H9 (cell line): Measurements from ENCODE around the gene ARMH3. TPM values are rescaled to one million over a fixed set of nuclear protein-coding genes. Genes with fewer than 3 reads are reported as not detected.

ENCODE experiments used
- DNase-seq: peaks from one replicate; pipeline ENCODE4 v3.0.0-alpha.2; 2017
- H2AFZ ChIP-seq: one replicate; pipeline ENCODE4 v1.6.1; 2013; ENCODE audit warnings: mild to moderate bottlenecking, low read length, control low read depth, moderate library complexity
- H2AK5ac ChIP-seq: 2 replicates; pipeline ENCODE4 v1.6.1; 2013; ENCODE audit warnings: low read length, control low read depth, mixed read lengths; ENCODE audit not compliant: insufficient read length
- H2BK120ac ChIP-seq: one replicate; pipeline ENCODE4 v1.6.1; 2013; ENCODE audit warnings: low read depth, mild to moderate bottlenecking, low read length, control low read depth, inconsistent platforms; ENCODE audit not compliant: poor library complexity, severe bottlenecking
- H2BK12ac ChIP-seq: 2 replicates; pipeline ENCODE4 v1.6.1; 2013; ENCODE audit warnings: low read length, control low read depth, mixed read lengths, low read depth; ENCODE audit not compliant: insufficient read length
- H2BK15ac ChIP-seq: 2 replicates; pipeline ENCODE4 v1.6.1; 2013; ENCODE audit warnings: low read depth, low read length, control low read depth
- H2BK20ac ChIP-seq: one replicate; pipeline ENCODE4 v1.6.1; 2013; ENCODE audit warnings: low read depth, mild to moderate bottlenecking, low read length, control low read depth, inconsistent platforms; ENCODE audit not compliant: poor library complexity, severe bottlenecking
- H2BK5ac ChIP-seq: 2 replicates; pipeline ENCODE4 v1.6.1; 2013; ENCODE audit warnings: low read length, control low read depth, mixed read lengths; ENCODE audit not compliant: insufficient read length
- H3K14ac ChIP-seq: 2 replicates; pipeline ENCODE4 v1.6.1; 2013; ENCODE audit warnings: low read length, control low read depth; ENCODE audit not compliant: insufficient read depth
- H3K18ac ChIP-seq: 2 replicates; pipeline ENCODE4 v1.6.1; 2013; ENCODE audit warnings: low read depth, mild to moderate bottlenecking, mixed read lengths, low read length, control low read depth; ENCODE audit not compliant: insufficient read length
- H3K23ac ChIP-seq: 2 replicates; pipeline ENCODE4 v1.6.1; 2013; ENCODE audit warnings: low read length, control low read depth, mixed read lengths, low read depth; ENCODE audit not compliant: insufficient read length
- H3K23me2 ChIP-seq: 2 replicates; pipeline ENCODE4 v1.6.1; 2013; ENCODE audit warnings: low read depth, mild to moderate bottlenecking, mixed read lengths, low read length, control low read depth; ENCODE audit not compliant: insufficient read length, poor library complexity, severe bottlenecking
- H3K27ac ChIP-seq: 2 replicates; pipeline ENCODE4 v1.5.1; 2013; ENCODE audit warnings: low read length, control low read depth, mixed read lengths, low read depth; ENCODE audit not compliant: insufficient read length
- H3K27me3 ChIP-seq: 2 replicates; pipeline ENCODE4 v1.6.1; 2013; ENCODE audit warnings: low read length, control low read depth, inconsistent platforms; ENCODE audit not compliant: insufficient read depth
- H3K4ac ChIP-seq: 2 replicates; pipeline ENCODE4 v1.6.1; 2013; ENCODE audit warnings: low read depth, mild to moderate bottlenecking, control low read depth, inconsistent platforms, low read length, moderate library complexity
- H3K4me1 ChIP-seq: 2 replicates; pipeline ENCODE4 v1.6.1; 2013; ENCODE audit warnings: low read length, control low read depth, inconsistent platforms; ENCODE audit not compliant: insufficient read depth
- H3K4me2 ChIP-seq: 2 replicates; pipeline ENCODE4 v1.6.1; 2013; ENCODE audit warnings: low read length, control low read depth, mixed read lengths; ENCODE audit not compliant: insufficient read length, insufficient read depth
- H3K56ac ChIP-seq: 2 replicates; pipeline ENCODE4 v1.6.1; 2013; ENCODE audit warnings: low read depth, mild to moderate bottlenecking, mixed read lengths, low read length, control low read depth; ENCODE audit not compliant: insufficient read length
- H3K79me1 ChIP-seq: 2 replicates; pipeline ENCODE4 v1.6.1; 2013; ENCODE audit warnings: low read depth, mild to moderate bottlenecking, moderate library complexity, low read length, control low read depth, inconsistent platforms; ENCODE audit not compliant: insufficient read depth, poor library complexity, severe bottlenecking
- H3K79me2 ChIP-seq: 2 replicates; pipeline ENCODE4 v1.6.1; 2013; ENCODE audit warnings: low read length, control low read depth, inconsistent platforms; ENCODE audit not compliant: insufficient read depth
- H3K9ac ChIP-seq: 2 replicates; pipeline ENCODE4 v1.6.1; 2013; ENCODE audit warnings: low read length, control low read depth, mixed read lengths; ENCODE audit not compliant: insufficient read length; ENCODE audit errors: extremely low read depth
- H3K9me3 ChIP-seq: one replicate; pipeline ENCODE4 v1.6.1; 2013; ENCODE audit warnings: low read depth, low read length, inconsistent platforms; ENCODE audit not compliant: control insufficient read depth
- H3T11ph ChIP-seq: one replicate; pipeline ENCODE4 v1.6.1; 2013; ENCODE audit warnings: mild to moderate bottlenecking, low read length, control low read depth, inconsistent platforms
- H4K20me1 ChIP-seq: one replicate; pipeline ENCODE4 v1.6.1; 2013; ENCODE audit not compliant: control insufficient read depth, insufficient read length, insufficient read depth
- H4K5ac ChIP-seq: 2 replicates; pipeline ENCODE4 v1.6.1; 2013; ENCODE audit warnings: low read depth, mild to moderate bottlenecking, mixed read lengths, low read length, control low read depth; ENCODE audit not compliant: insufficient read length
- H4K8ac ChIP-seq: replicated peaks from 2 replicates; pipeline ENCODE4 v1.6.1; 2013; ENCODE audit warnings: low read length, control low read depth, mixed read lengths, low read depth; ENCODE audit not compliant: insufficient read length
- H4K91ac ChIP-seq: 2 replicates; pipeline ENCODE4 v1.6.1; 2013; ENCODE audit warnings: low read depth, mild to moderate bottlenecking, moderate library complexity, mixed read lengths, low read length, control low read depth; ENCODE audit not compliant: insufficient read length
- H3K27ac Mint-ChIP-seq, 3 experiments: 2 replicates in 2 of 3; 3 replicates in 1 of 3; pipeline ENCODE4 v1.8.0; 2020 to 2021; ENCODE audit warnings: mixed read lengths in 3 of 3, mild to moderate bottlenecking in 1 of 3, moderate library complexity in 1 of 3
- H3K27me3 Mint-ChIP-seq: 2 replicates; pipeline ENCODE4 v1.8.0; 2021; ENCODE audit warnings: low read depth, mild to moderate bottlenecking, moderate library complexity, mixed read lengths
- H3K36me3 Mint-ChIP-seq, 3 experiments: 2 replicates in 2 of 3; 3 replicates in 1 of 3; pipeline ENCODE4 v1.8.0; 2020 to 2021; ENCODE audit warnings: low read depth in 3 of 3, mixed read lengths in 3 of 3; ENCODE audit not compliant: insufficient read depth in 1 of 3
- H3K4me1 Mint-ChIP-seq, 2 experiments: 2 replicates each; pipeline ENCODE4 v1.8.0; 2020; ENCODE audit warnings: mixed read lengths in 2 of 2
- H3K4me3 Mint-ChIP-seq, 2 experiments: 2 replicates in 1 of 2; 3 replicates in 1 of 2; pipeline ENCODE4 v1.8.0; 2020 to 2021; ENCODE audit warnings: mild to moderate bottlenecking in 2 of 2, mixed read lengths in 2 of 2, moderate library complexity in 1 of 2
- H3K9me3 Mint-ChIP-seq, 2 experiments: 2 replicates in 1 of 2; 3 replicates in 1 of 2; pipeline ENCODE4 v1.8.0; 2020; ENCODE audit warnings: mild to moderate bottlenecking in 2 of 2, mixed read lengths in 2 of 2, moderate library complexity in 1 of 2
- whole genome bisulfite sequencing: extraction: QIAGEN DNeasy Blood & Tissue Kit; methylation state at CpG from one replicate; pipeline ENCODE4 v1.1.7; 2013; ENCODE audit warnings: missing lambda C conversion rate, low lambda C conversion rate, mixed read lengths; ENCODE audit not compliant: insufficient read length; ENCODE audit errors: extremely low coverage; 5-methylcytosine and 5-hydroxymethylcytosine counted together
- total RNA-seq: library from RNA; stranded (reverse); gene quantifications from 2 replicates; pipeline ENCODE4 v1.2.1, GENCODE V29; 2021
- TF ChIP-seq, protein P1 (sequence below): fragments of 200-600 bp; sonication (generic); conservative IDR thresholded peaks from 3 replicates; pipeline ENCODE4 v1.8.0; 2021; ENCODE audit warnings: antibody characterized with exemption, mild to moderate bottlenecking

The ARMH3 gene
- total RNA-seq, 1 experiment from 2014 or later = 20.4 TPM

DNA sequence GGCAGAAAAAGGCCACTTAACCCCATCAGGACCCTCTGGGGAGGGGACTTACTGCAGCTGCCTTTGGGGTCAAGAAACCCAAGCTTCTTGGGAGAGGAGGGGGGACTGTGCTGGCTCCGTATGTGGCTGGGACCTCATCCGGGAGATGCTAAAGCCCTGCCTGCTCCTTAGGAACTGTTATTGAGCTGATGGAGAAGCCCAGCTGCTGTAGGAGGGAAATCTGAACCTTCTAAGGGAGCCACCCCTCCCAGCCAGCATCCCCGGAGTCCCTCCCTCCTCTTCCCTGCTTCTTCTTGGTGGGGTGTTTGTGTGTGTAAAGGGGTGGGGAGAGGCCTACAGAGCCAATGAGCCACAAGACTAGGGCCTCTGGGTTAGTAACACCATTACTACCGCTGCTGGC lies 220.6 kb downstream of the ARMH3 start:
- no CpG with 5 or more reads among the region's 4 CpGs for WGBS
- Histone ChIP-seq H3K4ac (no peak overlapping the region), H3K27me3 (no peaks in the 10 kb centered on the region), H2AFZ (no peak overlapping the region), H4K20me1 (peaks cover 2% of the 10 kb centered on the region), H3K23ac (no peak overlapping the region), H3K56ac (no peak overlapping the region), H3K18ac (no peak overlapping the region), H4K8ac (no peak overlapping the region), H2BK120ac (no peak overlapping the region), H3K79me2 (no peaks in the 10 kb centered on the region), H4K5ac (no peak overlapping the region), H2BK20ac (no peak overlapping the region), H2BK5ac (no peak overlapping the region), H2BK15ac (no peak overlapping the region), H3K79me1 (no peaks in the 10 kb centered on the region), H3K9ac (no peak overlapping the region), H2AK5ac (no peak overlapping the region), H3K23me2 (peaks cover 13% of the 10 kb centered on the region), H3K9me3 (no peaks in the 10 kb centered on the region), H3K14ac (no peak overlapping the region), H3K4me1 (peaks cover 9% of the 10 kb centered on the region; the same call in 1 of the 2 replicates), H2BK12ac (no peak overlapping the region), H3K4me2 (no peak overlapping the region), H3K27ac (no peak overlapping the region), H4K91ac (no peak overlapping the region), H3T11ph (no peak overlapping the region)
- H3K9me3 Mint-ChIP-seq = no peaks in the 10 kb centered on the region
- no peak for DNase-seq
- no peak overlapping the region for H3K4me3 Mint-ChIP-seq
- TF ChIP-seq, protein P1, sequence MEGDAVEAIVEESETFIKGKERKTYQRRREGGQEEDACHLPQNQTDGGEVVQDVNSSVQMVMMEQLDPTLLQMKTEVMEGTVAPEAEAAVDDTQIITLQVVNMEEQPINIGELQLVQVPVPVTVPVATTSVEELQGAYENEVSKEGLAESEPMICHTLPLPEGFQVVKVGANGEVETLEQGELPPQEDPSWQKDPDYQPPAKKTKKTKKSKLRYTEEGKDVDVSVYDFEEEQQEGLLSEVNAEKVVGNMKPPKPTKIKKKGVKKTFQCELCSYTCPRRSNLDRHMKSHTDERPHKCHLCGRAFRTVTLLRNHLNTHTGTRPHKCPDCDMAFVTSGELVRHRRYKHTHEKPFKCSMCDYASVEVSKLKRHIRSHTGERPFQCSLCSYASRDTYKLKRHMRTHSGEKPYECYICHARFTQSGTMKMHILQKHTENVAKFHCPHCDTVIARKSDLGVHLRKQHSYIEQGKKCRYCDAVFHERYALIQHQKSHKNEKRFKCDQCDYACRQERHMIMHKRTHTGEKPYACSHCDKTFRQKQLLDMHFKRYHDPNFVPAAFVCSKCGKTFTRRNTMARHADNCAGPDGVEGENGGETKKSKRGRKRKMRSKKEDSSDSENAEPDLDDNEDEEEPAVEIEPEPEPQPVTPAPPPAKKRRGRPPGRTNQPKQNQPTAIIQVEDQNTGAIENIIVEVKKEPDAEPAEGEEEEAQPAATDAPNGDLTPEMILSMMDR = no peak
- H3K27me3 Mint-ChIP-seq = peaks cover 10% of the 10 kb centered on the region
- H3K27ac Mint-ChIP-seq = no peak overlapping the region
- peaks cover 19 to 36% of the 10 kb centered on the region in 2 experiments for H3K4me1 Mint-ChIP-seq
- no peaks in the 10 kb centered on the region for H3K36me3 Mint-ChIP-seq
